Activated CD4-positive, alpha-beta T cell treated with anti-CD3 and anti-CD28 coated beads for 36 hours (primary cell): Measurements from ENCODE around the gene CAPN14. TPM values are rescaled to one million over a fixed set of nuclear protein-coding genes. Genes with fewer than 3 reads are reported as not detected.

Source experiments
- ATAC-seq: fragments of 200-7000 bp; cut with Tn5 transposase; one replicate; pipeline ENCODE4 v1.10.0; 2021; ENCODE audit warnings: mild to moderate bottlenecking, moderate library complexity
- CTCF ChIA-PET: fragments of 350-600 bp; sonication (Branson Sonifier 250); formaldehyde crosslinking; loops from one replicate; lab custom pipeline; 2021; ENCODE audit warnings: antibody characterized with exemption; lab: Charles Lee
- POLR2A ChIA-PET: fragments of 350-600 bp; sonication (Branson Sonifier 250); formaldehyde crosslinking; loops from one replicate; lab custom pipeline; 2021; ENCODE audit warnings: antibody characterized with exemption, inconsistent platforms; lab: Charles Lee
- DNase-seq: peaks from one replicate; pipeline ENCODE4 v3.0.0-alpha.2; 2020
- H3K27ac Mint-ChIP-seq: one replicate; pipeline ENCODE4 v1.8.0; 2021; ENCODE audit warnings: mixed read lengths
- H3K27me3 Mint-ChIP-seq: one replicate; pipeline ENCODE4 v1.8.0; 2021; ENCODE audit warnings: mixed read lengths
- H3K36me3 Mint-ChIP-seq: one replicate; pipeline ENCODE4 v1.8.0; 2021; ENCODE audit warnings: low read depth, mixed read lengths
- H3K4me1 Mint-ChIP-seq: one replicate; pipeline ENCODE4 v1.8.0; 2021; ENCODE audit warnings: mixed read lengths
- H3K4me3 Mint-ChIP-seq: one replicate; pipeline ENCODE4 v1.8.0; 2021; ENCODE audit warnings: mild to moderate bottlenecking, moderate library complexity, mixed read lengths
- H3K9me3 Mint-ChIP-seq: one replicate; pipeline ENCODE4 v1.8.0; 2021; ENCODE audit warnings: low read depth, mixed read lengths
- intact Hi-C, 2 experiments: fragments of 100-400 bp; cut with DNase I in 1 of 2; cut with micrococcal nuclease in 1 of 2; formaldehyde crosslinking; loops; one replicate each; pipeline versions ENCODE4 v1.14.2 to v1.15.1; 2022 to 2024; cut with DNase I, micrococcal nuclease
- total RNA-seq, 2 experiments: library from RNA; stranded (reverse); gene quantifications; one replicate each; pipeline ENCODE4 v1.2.3, GENCODE V29; 2021

Gene CAPN14
- total RNA-seq, 2 experiments from 2014 or later: 0.51 to 0.64 TPM

DNA sequence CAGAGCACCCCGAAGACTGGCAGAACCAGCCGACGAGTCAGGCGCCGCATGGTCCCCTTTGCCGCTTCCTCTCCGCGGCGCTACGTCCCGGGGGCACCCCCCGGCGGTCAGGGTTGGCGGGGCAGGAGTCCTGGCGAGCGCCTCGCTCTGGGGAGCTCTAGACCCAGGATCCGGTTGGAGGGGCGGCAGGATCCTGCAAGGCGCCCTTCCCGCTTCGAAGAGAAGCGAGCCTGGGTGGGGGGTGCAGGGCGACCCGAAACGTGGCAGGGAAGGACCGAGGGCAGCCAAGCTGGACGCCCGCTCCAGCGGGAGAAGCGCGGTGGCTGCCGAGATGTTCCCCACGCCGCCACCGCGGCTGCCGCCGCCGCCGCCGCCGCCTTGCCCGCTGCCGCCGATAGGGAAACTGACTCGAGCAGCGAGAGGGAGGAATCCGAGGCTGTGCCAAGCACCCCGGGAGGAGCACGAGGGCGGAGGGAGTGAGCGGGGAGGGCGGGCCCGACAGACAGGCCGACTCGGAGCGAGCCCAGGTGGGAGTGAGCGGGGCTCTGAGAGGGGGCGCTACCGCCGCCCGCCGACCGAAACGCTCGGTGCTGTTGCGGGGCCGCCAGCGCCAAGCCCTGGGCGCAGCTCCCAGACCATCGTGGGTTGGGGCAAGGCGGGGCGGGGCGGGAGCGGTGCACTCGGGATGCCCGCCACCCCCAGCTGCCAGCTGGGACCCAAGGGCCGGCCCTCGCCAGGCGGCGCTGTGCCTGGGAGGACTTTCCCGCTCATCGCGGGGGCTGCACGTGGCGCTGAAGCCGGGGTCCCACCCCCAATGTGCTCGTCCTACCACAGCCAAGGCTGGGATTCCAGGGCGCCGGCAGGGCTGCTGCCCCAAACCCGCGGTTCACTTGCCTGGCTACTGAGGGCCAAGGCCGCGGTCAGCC is 79.0 kb downstream of the CAPN14 start, which contains the start of gene GALNT14:
TSS of gene GALNT14 (minus strand) at position 404 of the 926 bp plus-strand sequence. CDS start at position 50, 354 bp downstream.
- Mint-ChIP-seq H3K36me3 (no peaks in the 10 kb centered on the region), H3K4me3 (peak within 1 kb of the TSS; percentile 64), H3K4me1 (peaks cover 7% of the 10 kb centered on the region), H3K27me3 (peaks cover 31% of the 10 kb centered on the region), H3K27ac (no peak within 1 kb of the TSS), H3K9me3 (no peaks in the 10 kb centered on the region)
- ATAC-seq: peak; percentile 79
- peak; percentile 74 for DNase-seq
- CTCF ChIA-PET: interaction anchor here (0.7 to 1.7 kb wide), 6 partner anchors 32 to 1805 kb away, joined by 3 to 5 read pairs (median 4); no protein-coding TSS in a partner anchor
- intact Hi-C loops: loop anchor here in 1 of 2 experiments (1.0 to 10.0 kb wide), 4 partner anchors 32 to 423 kb away; no protein-coding TSS in a partner anchor
- POLR2A ChIA-PET: no interaction called here

DNA sequence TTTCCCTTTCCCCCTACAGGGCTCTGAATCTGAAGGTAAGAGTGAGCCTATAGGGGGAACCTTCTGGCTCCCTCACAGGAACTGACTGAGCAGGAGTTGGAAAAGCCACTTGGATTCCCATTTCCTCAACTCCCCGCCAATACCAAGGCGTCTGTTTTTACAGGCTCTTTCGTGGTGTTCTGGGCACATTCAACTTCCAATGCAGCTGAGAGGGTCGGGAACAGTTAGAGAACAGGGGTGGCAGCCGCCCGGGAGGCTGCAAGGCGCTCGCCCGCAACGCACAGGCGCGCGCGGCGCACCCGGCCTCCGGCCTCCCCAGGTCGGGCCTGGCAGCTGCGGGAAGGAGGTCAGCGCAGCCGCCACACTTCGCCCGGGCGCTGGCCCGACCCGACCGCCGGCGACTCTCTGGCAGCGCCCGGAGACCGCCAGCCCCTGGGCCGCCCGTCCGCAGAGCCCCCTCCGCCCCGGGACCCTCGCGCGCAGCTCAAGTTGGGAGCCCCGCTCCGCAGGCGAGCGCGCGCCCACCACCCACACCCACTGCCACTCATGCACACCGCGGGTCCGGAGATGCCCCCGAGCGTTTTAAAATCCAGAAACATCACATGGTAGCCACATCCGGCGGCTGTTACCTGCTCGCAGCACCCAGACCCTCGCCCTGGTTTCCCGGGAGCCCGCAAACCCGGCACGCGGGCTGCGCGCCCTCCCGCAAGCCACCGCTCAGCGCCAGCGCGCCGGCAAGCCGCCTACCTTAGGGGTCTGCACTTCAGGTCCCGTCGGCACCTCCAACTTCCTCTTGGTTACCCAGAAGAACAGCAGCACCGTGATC is 79.9 kb downstream of the CAPN14 start:
- DNase-seq (peak; percentile 18), ATAC-seq (no peak)
- Mint-ChIP-seq H3K36me3 (no peaks in the 10 kb centered on the region), H3K4me1 (peaks cover 7% of the 10 kb centered on the region), H3K9me3 (no peaks in the 10 kb centered on the region), H3K27ac (no peak overlapping the region), H3K27me3 (peaks cover 35% of the 10 kb centered on the region), H3K4me3 (peak overlapping the region; percentile 64)
- ChIA-PET CTCF (interaction anchor here (0.7 to 1.7 kb wide), 5 partner anchors 54 to 1804 kb away, joined by 3 to 5 read pairs (median 3); no protein-coding TSS in a partner anchor), POLR2A (no interaction called here)
- intact Hi-C loops: loop anchor here in 1 of 2 experiments (1.0 to 10.0 kb wide), 4 partner anchors 33 to 423 kb away; no protein-coding TSS in a partner anchor

DNA sequence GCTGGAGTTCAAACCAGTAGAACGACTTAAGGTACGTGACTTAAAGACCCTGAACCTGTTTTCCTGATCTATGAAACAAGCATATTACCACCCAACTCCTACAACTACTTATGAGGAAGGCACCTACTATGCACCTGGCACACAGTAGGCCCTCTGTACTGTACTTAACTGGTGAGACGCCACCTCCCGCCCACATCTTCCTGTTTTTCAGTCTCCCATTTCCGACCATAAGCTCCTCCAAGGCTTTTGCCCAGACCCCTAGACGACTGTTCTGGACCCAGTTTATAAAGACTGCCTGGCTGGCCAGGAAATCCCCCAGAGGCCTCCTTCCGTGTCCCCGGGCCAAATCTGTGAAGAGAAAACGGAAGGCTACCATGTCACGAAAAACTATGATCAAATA is 80.6 kb downstream of the CAPN14 start:
- Mint-ChIP-seq H3K27me3 (peaks cover 33% of the 10 kb centered on the region), H3K4me3 (peak overlapping the region; percentile 49), H3K36me3 (no peaks in the 10 kb centered on the region), H3K27ac (no peak overlapping the region), H3K9me3 (no peaks in the 10 kb centered on the region), H3K4me1 (peaks cover 7% of the 10 kb centered on the region)
- intact Hi-C loops: loop anchor here in 1 of 2 experiments (10.0 kb wide), 1 partner anchor 422 kb away; no protein-coding TSS in a partner anchor
- POLR2A ChIA-PET: no interaction called here
- CTCF ChIA-PET: interaction anchor here (1.7 kb wide), 1 partner anchor 425 kb away, joined by 4 read pairs; no protein-coding TSS in a partner anchor
- ATAC-seq (no peak), DNase-seq (peak; percentile 15)

DNA sequence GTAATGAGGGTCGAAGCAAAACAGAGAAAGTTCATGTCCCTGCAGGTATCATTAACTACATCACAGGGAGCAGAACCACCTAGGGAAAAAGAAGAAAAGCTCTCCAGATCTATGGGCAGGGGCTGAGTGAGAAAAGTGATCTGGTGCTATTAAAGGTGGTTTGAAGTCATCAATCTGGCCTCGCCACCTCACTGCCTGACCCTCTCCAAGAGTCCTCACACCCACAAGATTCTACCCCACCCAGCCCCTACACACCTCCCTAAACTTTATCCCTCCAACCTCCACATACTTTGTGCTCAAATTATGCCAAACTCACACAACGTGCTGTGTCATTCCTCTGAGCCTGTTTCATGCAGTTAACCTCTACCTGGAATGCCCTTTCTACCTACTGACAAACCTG is 81.3 kb downstream of the CAPN14 start:
- Mint-ChIP-seq H3K4me1 (peaks cover 7% of the 10 kb centered on the region), H3K27ac (no peak overlapping the region), H3K9me3 (no peaks in the 10 kb centered on the region), H3K36me3 (no peaks in the 10 kb centered on the region), H3K4me3 (no peak overlapping the region), H3K27me3 (peaks cover 32% of the 10 kb centered on the region)
- ATAC-seq (no peak), DNase-seq (no peak)
- intact Hi-C loops: loop anchor here in 1 of 2 experiments (10.0 kb wide), 1 partner anchor 421 kb away; no protein-coding TSS in a partner anchor
- CTCF ChIA-PET: no interaction called here
- POLR2A ChIA-PET: no interaction called here

DNA sequence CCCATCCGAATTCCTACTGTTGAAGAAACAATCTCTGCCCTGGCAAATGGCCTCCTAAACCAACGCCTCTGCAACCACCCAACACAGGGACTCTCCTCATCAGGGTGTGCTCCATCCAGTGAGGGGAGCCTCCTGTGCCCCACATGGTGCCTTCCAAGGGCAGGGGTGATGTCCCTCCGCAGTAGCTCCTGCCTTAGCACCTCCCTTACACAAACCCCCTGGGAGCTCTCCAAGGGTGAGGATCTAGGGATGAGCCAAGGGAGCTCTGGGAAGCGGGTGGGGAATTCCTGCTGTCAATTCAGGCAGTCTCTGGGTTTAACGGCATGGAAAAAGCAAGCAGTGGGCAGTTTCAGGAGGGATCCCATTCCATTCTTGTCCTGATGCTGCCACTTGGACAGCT is 82.8 kb downstream of the CAPN14 start:
- no peaks in the 10 kb centered on the region for H3K9me3 Mint-ChIP-seq
- peaks cover 7% of the 10 kb centered on the region for H3K4me1 Mint-ChIP-seq
- no peak overlapping the region for H3K4me3 Mint-ChIP-seq
- ATAC-seq: no peak
- POLR2A ChIA-PET: no interaction called here
- no peaks in the 10 kb centered on the region for H3K36me3 Mint-ChIP-seq
- intact Hi-C loops: loop anchor here in 1 of 2 experiments (10.0 kb wide), 1 partner anchor 420 kb away; no protein-coding TSS in a partner anchor
- CTCF ChIA-PET: interaction anchor here (0.5 kb wide), 1 partner anchor 969 kb away, joined by 3 read pairs; no protein-coding TSS in a partner anchor
- no peak for DNase-seq
- H3K27me3 Mint-ChIP-seq: peaks cover 32% of the 10 kb centered on the region
- no peak overlapping the region for H3K27ac Mint-ChIP-seq

DNA sequence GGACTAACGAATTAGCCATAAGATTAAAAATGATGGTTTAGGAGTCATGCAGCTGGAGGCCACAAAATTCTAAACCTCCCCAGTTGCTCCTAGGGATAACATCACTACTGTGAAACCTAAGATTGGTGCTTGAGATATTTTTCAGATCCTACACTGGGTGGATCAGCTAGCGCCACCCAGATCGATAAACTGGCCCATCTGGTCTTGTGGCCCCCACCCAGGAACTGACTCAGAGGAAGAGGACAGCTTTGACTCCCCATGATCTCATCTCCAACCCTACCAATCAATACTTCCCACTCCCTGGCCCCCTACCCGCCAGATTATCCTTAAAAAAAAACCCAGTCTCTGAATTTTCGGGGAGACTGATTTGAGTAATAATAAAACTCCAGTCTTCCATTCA is 84.5 kb downstream of the CAPN14 start:
- Mint-ChIP-seq H3K36me3 (no peaks in the 10 kb centered on the region), H3K9me3 (no peaks in the 10 kb centered on the region), H3K27ac (no peak overlapping the region), H3K4me3 (no peak overlapping the region), H3K27me3 (peaks cover 32% of the 10 kb centered on the region), H3K4me1 (peaks cover 7% of the 10 kb centered on the region)
- intact Hi-C loops: loop anchor here in 1 of 2 experiments (10.0 kb wide), 1 partner anchor 418 kb away; no protein-coding TSS in a partner anchor
- DNase-seq: no peak
- no peak for ATAC-seq
- ChIA-PET POLR2A (no interaction called here), CTCF (interaction anchor here (1.4 kb wide), 1 partner anchor 38 kb away, joined by 3 read pairs; no protein-coding TSS in a partner anchor)

DNA sequence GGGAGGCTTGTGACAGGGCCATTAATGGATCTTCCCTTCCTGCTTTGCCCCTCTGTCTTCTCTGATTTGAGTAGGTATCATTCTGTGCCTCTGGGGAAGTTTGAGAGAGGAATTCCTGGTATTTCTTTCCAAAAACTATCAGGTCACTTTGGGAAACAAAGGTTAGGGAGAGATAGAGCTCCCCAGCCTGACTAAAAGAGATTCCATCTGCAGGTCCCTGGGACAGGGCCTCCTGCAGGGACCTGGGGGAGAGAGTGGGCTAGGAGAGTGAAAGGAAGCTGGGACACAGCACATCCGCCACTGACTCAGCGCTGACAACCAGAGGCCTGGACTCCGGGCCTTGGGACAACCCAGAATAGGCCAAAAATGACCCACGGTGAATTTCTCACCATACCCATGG is 85.4 kb downstream of the CAPN14 start:
- peaks cover 29% of the 10 kb centered on the region for H3K27me3 Mint-ChIP-seq
- H3K4me1 Mint-ChIP-seq: peaks cover 3% of the 10 kb centered on the region
- no peak overlapping the region for H3K4me3 Mint-ChIP-seq
- H3K36me3 Mint-ChIP-seq: no peaks in the 10 kb centered on the region
- intact Hi-C loops: loop anchor here in 1 of 2 experiments (10.0 kb wide), 1 partner anchor 417 kb away; no protein-coding TSS in a partner anchor
- H3K27ac Mint-ChIP-seq: no peak overlapping the region
- DNase-seq (no peak), ATAC-seq (no peak)
- CTCF ChIA-PET: interaction anchor here (0.5 kb wide), 1 partner anchor 12 kb away, joined by 3 read pairs; no protein-coding TSS in a partner anchor
- POLR2A ChIA-PET: no interaction called here
- H3K9me3 Mint-ChIP-seq: no peaks in the 10 kb centered on the region

DNA sequence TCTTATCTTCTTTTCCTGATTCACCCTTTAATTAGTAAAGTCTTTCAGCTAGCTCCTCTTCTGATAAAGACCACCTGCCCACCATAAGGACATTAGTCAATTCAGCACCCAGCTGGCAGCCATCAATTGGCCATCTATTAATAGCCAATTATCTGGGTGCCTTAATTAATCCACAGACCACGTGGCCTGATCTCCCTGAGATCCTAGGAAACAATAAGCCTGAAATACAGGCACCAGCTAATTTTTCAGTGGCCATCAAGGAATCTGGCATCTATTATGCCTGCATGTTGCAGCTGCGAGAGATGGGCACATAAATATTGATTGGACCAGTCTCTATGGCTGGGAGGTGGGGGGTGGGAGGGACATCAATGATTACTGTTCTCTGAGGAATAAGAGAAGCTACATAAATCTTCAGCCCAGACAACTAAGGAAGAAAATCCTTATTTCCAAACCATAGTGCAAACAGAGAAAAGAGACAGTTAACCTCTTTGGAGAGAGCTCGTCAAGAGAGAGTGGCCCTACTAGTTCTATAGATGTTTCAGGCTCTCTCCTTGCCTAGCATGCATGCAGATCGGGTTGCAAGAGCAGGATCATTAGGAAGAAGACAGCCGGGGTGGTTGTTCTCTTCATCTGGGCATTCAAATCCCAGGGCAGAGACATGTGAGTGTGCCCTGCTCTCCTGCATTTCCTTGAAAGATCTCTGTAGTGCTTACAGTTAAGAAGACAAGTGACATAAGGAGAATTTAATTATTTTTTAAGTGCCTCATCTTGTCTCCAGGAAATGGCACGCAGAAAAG is 87.7 kb downstream of the CAPN14 start:
- H3K36me3 Mint-ChIP-seq: no peaks in the 10 kb centered on the region
- POLR2A ChIA-PET: no interaction called here

DNA sequence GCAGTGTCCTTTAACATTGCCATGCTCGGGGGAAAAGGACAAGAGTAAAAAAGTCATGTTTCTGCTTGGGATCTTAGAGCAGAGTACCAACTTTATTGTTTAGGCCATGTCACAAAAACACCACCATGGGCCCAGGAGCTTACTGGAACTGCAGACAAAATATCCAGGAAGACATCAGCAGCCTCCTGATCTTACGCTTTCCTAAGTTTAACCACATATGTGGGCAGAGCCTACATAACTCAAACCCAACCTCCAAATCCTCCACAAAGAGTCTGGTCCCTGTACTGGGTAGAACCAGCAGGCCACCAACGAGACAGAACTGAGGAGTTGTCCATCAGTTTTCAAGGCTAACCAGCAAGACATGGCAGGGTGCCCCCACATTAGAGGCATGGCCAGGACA is 89.4 kb downstream of the CAPN14 start:
- no peaks in the 10 kb centered on the region for H3K4me1 Mint-ChIP-seq

More for the DNA sequence above, 87.7 kb downstream of the CAPN14 start:
- Mint-ChIP-seq H3K27me3 (peaks cover 6% of the 10 kb centered on the region), H3K27ac (no peak overlapping the region), H3K9me3 (no peaks in the 10 kb centered on the region), H3K4me1 (no peaks in the 10 kb centered on the region), H3K4me3 (no peak overlapping the region)
- intact Hi-C loops: loop anchor here in 1 of 2 experiments (10.0 kb wide), 1 partner anchor 415 kb away; no protein-coding TSS in a partner anchor
- ATAC-seq (no peak), DNase-seq (no peak)
- CTCF ChIA-PET: interaction anchor here (0.8 kb wide), 1 partner anchor 10 kb away, joined by 4 read pairs; no protein-coding TSS in a partner anchor

More for the DNA sequence above, 89.4 kb downstream of the CAPN14 start:
- Mint-ChIP-seq H3K36me3 (no peaks in the 10 kb centered on the region), H3K9me3 (no peaks in the 10 kb centered on the region), H3K27me3 (peaks cover 13% of the 10 kb centered on the region), H3K27ac (no peak overlapping the region), H3K4me3 (no peak overlapping the region)
- ATAC-seq (no peak), DNase-seq (no peak)
- intact Hi-C loops: no loop called here
- POLR2A ChIA-PET: no interaction called here
- CTCF ChIA-PET: no interaction called here
